D721Med (cell line): ENCODE results near the gene CYP27B1.

Experiments
- DNase-seq: peaks from one replicate; pipeline ENCODE4 v3.0.0; 2011; ENCODE audit warnings: low spot score; ENCODE audit not compliant: insufficient read length
- FAIRE-seq: peaks from 2 replicates; lab custom pipeline; 2011; peaks lifted over from hg19 to GRCh38; lab: Jason Lieb, UNC
- CTCF ChIP-seq: IDR thresholded peaks from 2 replicates; pipeline ENCODE4 v1.5.1; 2012; ENCODE audit warnings: mild to moderate bottlenecking, control low read depth; ENCODE audit not compliant: insufficient read depth; ENCODE audit errors: missing control alignments

CYP27B1 gene

GRCh38 chr12:57732726-57733593 is 33.9 kb downstream of the CYP27B1 start:
- FAIRE-seq (no peak), DNase-seq (no peak)
- TF ChIP-seq CTCF = no peak

GRCh38 chr12:57732270-57732669 is 34.6 kb downstream of the CYP27B1 start:
- DNase-seq (no peak), FAIRE-seq (no peak)
- TF ChIP-seq CTCF = no peak

GRCh38 chr12:57731411-57732080 is 35.3 kb downstream of the CYP27B1 start:
- no peak for TF ChIP-seq CTCF
- DNase-seq (no peak), FAIRE-seq (no peak)

- DNase-seq (no peak), FAIRE-seq (no peak)
- TF ChIP-seq CTCF = no peak
Measured at GRCh38 chr12:57730336-57731067, 36.4 kb downstream of the CYP27B1 start.

GRCh38 chr12:57729321-57729844 is 37.5 kb downstream of the CYP27B1 start:
- DNase-seq (no peak), FAIRE-seq (no peak)
- no peak for TF ChIP-seq CTCF

- no peak for DNase-seq
- TF ChIP-seq CTCF = no peak
Measured at GRCh38 chr12:57727758-57728395, 39.0 kb downstream of the CYP27B1 start.

More at GRCh38 chr12:57727758-57728395, 39.0 kb downstream of the CYP27B1 start:
- FAIRE-seq = no peak
